ENCODE data around the gene TLR6.
"Not testable (repeated sequence)": the region's sequence is repeated elsewhere in the genome, so short reads cannot be mapped to it uniquely, and the experiment has no call there.

Gene TLR6

DNA sequence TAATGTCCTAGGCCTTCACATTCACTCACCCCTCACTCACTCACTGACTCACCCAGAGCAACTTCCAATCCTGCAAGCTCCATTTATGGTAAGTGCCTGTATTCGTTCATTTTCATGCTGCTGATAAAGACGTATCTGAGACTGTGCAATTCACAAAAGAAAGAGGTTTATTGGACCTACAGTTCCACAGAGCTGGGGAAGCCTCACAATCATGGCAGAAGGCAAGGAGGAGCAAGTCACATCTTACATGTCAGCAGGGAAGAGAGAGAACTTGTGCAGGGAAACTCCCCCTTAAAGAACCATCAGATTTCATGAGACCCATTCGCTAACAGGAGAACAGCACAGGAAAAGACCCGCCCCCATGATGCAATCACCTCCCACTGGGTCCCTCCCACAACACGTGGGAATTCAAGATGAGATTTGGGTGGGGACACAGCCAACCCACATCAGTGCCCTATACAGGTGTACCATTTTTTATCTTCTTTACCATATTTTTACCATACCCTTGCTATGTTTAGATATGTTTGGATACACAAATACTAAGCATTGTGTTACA lies 33.8 kb downstream of the TLR6 start:
- DNase-seq (ENCODE audit: low spot score), result no peak

DNA sequence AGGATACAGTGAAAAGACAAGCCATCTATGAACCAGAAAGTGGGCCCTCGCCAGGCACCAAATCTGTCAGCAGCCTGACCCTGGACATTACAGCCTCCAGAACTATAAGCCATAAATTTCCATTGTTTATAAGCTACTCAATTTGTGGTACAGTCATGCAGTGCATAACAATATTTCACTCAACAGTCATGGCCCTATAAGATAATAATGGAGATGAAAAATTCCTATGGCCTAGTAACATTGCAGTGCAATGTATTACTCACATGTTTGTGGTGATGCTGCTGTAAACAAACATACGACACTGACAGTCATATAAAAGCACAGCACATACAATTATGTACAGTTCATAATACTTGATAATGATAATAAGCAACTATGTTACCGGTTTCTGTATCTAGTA lies 34.9 kb downstream of the TLR6 start:
- DNase-seq (ENCODE audit: low spot score), result no peak

DNA sequence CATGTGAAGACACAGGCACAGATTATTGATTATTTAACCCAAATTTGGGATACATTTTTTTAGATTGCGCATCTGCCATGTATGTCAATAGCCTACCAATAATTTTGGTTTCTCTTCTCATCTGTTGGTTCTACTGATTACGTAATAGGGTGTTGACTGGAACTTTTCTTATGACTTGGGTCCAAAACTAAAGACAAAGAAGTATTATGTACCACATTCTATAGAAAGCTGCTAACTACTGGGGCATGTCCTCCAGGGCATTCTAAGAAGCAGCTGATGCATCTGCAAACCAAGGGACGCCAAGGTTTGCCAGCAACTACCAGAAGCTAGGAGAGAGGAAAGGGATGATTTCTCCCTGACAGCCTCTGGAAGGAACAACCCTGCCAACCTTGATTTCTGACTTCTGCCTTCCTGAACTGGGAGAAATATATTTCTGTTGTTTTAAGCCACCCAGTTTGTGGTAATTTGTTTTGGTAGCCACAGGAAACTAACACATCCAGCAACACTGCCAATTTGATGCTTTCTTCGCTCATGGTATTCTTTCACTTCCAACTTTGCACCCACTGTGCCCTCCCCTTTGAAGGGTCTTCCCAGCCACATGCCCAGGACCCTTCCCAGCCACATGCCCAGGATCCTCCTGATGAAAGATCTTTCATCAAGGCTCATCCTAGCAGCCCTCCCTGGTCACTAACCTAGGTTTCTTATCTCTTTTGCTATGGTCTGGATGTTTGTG lies 36.1 kb downstream of the TLR6 start:
- no peak for DNase-seq (ENCODE audit: low spot score)

DNA sequence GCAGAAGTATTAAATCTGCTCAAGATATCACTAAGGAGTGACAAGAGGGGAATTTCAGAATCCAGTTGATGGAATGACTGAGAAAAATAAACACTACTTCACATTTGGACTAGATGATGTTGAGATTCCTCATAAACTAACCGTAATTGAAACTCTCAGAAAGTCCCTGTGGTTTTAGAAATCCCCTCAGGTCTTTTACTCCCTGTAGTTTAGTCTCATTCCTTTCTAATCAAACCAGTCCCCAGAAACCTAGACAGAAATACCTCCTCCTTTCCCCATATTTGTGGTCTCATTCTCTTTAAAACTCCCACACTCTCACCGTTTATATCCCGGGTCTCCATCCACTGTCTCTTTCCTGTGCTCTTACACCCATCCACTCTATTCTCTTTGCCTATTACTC lies 37.0 kb downstream of the TLR6 start:
- DNase-seq (ENCODE audit: low spot score), result no peak

DNA sequence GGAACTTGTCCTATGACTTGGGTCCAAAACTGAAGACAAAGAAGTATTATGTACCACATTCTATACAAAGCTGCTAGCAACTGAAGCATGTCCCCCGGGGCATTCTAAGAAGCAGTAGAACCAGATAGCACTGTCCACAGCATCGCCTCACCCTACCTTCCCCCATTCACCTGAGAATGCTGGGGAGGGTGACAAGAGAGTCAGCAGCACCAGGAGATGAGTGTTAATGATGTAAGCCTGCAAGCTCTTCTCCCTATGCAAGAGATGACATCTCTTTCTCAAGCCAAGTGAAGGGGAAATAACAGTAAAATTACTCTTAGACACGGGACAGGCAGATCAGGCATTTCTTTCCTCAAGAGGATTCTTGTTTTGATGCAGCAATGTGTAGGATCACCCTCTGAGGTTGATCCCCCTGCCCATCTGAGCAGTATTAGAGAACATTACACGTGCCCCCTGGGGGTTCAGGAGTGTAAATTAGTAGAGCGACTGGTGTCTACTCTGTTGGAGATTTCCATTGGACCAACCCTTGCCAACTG lies 38.1 kb downstream of the TLR6 start:
- no peak for DNase-seq (ENCODE audit: low spot score)

DNA sequence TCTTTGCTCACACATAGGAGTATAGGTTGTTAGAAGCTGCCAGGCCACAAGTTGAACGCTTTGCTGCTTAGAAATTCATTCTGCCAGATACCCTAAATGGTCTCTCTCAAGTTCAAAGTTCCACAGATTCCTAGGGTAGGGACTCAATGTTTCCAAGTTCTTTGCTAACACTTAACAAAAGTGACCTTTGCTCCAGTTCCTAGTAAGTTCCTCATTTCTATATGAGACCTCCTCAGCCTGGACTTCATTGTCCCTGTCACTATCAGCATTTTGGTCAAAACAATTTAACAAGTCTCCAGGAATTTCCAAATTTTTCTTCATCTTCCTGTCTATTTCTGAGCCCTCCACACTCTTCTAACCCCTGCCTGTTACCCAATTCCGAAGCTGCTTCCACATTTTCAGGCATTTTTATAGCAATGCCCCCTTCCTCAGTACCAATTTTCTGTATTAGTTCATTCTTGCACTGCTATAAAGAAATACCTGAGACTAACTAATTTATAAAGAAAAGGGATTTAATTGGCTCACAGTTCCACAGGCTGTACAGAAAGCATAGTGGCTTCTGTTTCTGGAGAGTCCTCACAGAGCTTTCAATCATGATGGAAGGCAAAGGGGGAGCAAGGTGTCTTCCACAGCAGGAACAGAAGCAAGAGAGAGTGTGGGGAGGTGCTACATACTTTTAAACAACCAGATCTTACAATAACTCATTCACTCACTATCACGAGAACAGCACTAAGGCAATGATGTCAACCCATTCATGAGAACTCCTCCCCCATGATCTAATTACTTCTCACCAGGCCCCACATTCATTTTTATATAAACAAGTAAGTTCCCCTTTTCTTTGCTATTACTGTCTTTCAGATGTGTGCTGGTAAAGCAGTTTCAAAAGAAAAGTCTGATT lies 40.5 kb downstream of the TLR6 start:
- no peak for DNase-seq (ENCODE audit: low spot score)

DNA sequence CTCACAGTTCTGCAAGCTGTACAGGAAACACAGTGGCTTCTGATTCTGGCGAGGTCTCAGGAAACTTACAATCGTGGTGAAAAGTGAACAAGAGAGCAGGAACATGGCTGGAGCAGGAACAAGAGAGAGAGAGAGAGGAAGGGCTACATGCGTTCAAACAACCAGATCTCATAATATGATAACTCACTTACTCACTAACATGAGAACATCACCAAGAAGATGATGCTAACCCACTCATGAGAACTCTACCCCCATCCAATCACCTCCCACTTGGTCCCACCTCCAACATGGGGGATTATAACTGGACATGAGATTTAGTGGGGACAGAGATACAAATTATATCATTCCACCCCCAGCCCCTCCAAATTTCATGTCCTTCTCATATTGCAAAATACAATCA lies 42.2 kb downstream of the TLR6 start:
- no peak for DNase-seq (ENCODE audit: low spot score)

DNA sequence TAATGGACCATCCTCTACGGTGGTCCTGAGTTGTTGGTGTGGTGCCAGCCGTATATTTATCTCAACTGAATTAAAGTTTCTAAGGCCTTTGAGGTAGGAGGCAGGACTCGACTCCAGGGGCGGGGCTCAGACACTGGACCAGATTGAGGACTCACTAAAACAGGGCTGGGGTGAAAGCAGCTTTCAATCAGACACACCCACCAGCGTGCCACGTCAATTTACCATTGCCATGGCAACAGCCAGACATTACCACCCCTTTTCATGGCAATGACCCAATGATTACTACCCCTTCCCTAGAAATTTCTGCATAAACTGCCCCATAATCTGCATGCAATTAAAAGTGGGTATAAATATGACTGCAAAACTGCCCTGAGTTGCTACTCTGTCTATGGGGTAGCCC lies 45.3 kb downstream of the TLR6 start:
- no peak for DNase-seq (ENCODE audit: low spot score)

DNA sequence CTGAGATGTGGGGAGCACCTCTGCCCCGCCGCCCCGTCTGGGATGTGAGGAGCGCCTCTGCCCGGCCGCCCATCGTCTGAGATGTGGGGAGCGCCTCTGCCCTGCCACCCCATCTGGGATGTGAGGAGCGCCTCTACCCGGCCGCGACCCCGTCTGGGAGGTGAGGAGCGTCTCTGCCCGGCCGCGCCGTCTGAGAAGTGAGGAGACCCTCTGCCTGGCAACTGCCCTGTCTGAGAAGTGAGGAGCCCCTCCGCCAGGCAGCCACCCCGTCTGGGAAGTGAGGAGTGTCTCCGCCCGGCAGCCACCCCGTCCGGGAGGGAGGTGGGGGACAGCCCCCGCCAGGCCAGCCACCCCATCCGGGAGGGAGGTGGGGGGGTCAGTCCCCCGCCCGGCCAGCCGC lies 49.2 kb downstream of the TLR6 start:
- not testable (repeated sequence) for DNase-seq (ENCODE audit: low spot score)

DNA sequence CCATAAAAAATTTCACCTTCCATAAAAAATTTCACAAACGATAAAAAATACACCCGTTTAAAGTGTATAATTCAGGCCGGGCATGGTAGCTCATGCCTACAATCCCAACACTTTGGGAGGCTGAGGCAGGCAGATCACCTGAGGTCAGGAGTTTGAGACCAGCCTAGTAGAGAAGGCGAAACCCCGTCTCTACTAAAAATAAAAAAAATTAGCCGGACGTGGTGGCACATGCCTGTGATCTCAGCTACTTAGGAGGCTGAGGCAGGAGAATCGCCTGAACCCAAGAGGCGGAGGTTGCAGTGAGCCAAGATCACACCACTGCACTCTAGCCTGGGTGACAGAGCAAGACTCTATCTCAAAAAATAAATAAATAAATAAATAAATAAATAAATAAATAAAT lies 50.4 kb downstream of the TLR6 start:
- DNase-seq (ENCODE audit: low spot score), result not testable (repeated sequence)

DNA sequence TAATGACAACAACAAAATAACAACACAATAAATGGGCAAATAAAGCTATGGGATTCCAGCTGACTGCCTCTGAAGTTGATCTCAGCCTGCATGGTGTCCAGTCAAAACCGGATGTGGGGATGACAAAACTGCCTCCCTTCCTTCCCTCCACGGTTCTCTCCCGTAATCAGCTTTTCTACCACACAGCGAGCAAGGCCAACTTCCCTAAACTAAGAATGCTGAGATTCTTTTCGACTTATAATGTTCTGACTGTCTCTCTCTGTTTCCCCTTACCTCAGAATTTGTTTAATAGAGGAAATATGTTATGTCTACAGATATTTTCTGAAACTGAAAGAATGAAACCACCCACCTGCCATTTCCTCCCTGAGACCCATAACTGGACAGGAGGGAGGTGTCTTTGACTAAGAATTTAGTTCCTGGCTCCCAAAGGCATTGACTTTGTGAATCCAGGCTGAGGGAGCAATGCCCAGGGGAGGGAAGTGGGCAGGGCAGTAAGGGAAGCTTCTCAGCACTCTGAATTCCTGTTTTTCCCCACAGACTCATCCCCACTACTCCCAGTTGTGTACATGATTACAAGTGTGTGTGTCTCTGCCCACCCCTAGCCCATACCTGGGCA lies 51.0 kb downstream of the TLR6 start:
- no peak for DNase-seq (ENCODE audit: low spot score)

DNA sequence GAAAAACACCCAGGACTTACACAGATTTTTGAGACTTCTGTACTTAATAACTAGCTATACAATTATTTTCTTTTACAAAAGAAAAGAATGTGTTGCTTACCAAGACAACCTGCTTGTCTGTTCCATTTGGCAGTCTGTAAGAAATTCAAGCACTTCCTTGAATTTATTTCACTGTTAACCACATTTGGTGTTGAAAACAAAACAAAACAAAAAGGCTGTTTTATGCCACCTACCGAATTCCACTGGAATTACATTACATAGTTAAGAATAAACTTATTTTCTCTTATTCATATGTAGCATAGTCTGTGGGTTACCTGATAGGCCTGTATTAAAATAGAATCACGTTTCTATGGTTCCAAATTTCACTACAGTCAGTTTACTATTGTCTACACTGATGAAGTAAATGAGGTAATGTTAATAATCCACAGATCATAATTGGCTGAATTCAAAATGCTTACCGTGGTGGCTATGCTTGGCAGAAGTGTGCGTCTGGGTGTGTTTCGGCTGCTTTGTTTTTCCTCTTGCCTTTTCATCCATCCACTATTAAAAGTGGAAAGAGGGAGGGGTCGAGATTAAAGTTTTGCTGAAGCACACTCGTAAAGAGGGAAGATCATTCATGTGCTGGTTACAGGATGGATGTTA lies 51.8 kb downstream of the TLR6 start, which contains the start of gene TLR1:
TLR1 (minus strand) TSS at position 138 of the 642 bp plus-strand sequence. CDS start 5,960 bp downstream, outside the sequence.
- DNase-seq (ENCODE audit: low spot score), result no peak

DNA sequence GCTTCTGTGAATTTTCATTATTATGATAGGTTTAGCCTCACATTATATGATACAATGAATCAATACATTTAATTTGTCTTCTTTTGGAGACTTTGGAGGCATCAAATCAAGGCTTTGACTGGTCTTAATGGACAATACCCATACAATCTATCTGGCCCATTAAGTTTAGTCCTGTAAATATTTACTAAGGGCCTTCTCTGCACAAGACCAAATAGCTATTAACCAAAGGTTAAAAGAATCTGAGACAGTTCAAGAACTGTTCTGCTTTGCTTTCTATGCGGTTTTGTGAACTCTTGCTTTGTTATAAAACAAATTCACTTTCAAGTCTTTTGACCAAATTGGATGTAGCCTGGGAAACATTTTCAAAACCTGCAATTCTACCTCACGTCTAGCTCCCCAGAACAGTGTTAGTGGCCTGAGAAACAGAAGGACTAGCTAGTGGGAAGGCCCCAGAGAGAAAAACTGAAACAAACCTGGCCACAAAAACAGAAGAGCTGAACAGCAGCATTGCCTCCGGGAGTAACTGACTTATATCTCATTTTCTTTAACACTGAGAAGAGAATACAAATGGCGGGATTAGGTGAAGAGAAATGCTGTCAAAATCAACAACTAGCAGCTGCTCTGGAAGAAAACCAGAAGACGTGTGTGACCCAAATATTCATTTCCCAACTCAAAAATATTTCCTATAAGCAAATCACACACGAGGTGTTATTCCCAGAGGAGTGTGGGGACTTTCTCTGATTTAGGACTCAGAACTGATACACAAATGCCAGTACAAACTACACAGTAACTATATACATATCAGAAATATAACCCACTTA lies 52.6 kb downstream of the TLR6 start:
- DNase-seq (ENCODE audit: low spot score), result no peak

DNA sequence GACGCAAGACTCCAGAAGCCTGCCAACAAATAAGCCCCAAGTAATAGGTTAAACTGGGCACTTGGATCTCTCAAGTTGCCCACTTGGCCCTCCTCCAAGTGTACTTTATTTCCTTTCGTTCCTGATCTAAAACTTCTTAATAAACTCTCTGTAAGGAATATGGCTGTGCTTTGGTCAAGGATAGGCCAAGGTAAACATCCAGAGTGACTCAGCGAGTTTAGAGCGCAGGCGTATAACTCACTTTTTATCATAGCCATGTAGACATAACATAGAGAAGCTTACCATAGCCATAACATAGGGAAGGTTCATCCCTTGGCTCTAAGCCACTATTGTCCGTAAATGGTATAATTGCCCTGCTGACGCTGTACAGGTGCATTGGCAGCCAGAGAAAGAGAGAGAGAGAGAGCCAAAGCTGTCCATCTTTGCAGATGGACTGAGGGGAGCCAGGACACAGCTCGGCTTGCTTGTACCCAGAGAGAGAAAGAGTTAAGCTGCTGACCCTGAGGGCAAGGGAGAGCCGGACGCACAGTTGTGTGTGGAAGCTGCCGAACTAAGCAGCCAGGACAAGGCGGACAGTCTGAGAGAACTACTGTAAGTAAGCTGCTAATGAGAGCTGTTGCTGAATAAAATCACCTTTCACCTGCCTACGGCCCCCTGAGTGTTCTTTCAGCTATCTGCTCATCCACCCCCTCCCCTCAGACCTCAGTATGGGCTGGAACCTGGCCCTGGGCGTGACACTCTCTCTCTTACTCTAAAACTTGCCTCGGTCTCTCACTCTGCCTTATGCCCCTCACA lies 53.9 kb downstream of the TLR6 start:
- no peak for DNase-seq (ENCODE audit: low spot score)

DNA sequence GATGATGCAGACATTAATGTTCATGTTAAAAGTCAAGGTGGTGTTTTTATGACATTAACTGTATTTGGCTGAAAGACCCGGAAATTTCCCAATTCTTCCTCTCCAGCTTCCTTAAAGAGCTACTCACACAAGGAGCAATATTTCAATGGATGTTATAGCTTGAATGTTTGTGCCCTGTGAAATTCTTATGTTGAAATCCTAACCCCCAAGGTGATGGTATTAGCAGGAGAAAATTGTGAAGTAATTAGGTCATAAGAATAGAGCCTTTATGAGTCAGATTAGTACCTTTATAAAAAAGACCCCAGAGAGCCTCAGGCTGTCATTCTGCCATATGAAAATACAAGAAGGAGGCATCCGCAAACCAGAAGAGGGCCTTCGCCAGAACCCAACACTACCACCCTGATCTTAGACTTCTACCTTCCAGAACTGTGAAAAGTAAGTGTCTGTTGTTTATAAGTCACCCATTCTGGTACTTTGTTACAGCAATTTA lies 55.6 kb downstream of the TLR6 start:
- no peak for DNase-seq (ENCODE audit: low spot score)

DNA sequence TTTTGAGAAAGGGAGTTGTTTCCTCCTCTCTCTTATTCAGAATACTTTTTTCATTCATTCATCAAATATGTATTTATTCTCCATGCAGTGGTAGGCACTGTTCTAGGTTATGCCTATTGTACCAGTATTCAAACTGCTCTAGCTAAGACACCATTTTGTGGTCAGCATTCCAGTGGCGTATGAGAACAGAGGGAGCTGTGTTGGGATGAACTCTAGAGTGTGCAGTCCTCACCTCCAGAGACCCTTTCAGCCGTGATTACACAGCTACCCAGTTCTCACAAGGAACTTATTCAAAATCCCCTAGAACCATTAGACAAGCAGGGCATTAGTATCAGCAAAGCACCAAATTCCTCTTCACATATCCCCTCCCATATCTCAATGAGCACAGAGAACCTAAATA lies 56.3 kb downstream of the TLR6 start:
- no peak for DNase-seq (ENCODE audit: low spot score)

DNA sequence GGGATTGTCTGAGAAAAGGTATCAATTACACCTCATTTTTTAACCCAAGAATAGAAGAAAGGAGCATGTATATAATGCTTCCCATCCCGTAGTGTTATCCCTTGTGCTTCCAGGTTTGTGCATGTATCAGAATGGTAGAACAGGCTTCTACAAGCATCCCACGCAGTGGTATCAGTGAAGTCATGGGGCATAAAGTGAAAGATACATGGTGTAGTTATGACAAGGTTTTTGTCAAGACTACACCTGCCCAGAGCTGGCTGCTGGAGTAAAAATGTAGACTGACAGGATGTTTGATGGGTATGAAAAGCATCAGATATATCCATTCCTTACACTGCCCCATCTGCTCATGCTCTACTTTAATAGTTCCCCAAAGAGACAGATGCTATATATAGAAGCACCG lies 61.5 kb downstream of the TLR6 start:
- no peak for DNase-seq (ENCODE audit: low spot score)

DNA sequence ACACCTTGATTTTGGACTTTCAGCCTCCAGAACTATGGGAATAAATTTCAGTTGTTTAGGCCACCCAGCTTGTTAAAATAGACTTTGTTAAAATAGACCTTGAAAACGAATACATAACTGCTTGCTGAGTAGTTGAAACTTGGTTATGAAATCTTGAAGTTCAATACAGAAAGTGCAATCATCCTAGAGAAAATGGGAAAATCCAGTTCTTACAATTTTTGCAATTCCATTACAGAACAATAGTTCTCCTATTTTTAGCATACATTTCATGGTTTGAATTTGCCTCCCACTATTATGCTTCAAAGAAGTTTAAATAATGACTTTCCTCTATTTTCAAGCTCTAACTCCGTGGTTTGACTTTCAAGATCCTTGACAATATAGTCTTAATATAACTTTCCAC lies 62.6 kb downstream of the TLR6 start:
- no peak for DNase-seq (ENCODE audit: low spot score)

DNA sequence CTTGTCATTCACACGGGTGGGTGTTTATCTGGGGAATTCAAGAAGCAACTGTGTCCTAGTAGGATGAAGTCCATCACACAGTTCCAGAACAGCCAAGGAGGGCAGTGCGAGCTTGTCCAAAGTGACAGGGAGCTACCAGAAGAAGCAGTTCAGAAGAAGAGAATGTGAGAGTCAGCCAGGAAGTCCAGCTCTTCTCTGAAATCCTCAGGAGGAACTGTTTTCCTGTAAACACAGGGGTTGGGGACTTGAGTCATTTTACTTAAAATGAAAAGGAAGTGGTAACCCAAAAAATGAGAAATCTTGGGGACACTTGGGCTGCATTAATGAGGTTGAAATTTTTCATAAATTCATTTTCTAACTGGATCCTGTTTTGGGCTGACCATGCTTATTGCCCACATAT lies 65.6 kb downstream of the TLR6 start:
- no peak for DNase-seq (ENCODE audit: low spot score)

DNA sequence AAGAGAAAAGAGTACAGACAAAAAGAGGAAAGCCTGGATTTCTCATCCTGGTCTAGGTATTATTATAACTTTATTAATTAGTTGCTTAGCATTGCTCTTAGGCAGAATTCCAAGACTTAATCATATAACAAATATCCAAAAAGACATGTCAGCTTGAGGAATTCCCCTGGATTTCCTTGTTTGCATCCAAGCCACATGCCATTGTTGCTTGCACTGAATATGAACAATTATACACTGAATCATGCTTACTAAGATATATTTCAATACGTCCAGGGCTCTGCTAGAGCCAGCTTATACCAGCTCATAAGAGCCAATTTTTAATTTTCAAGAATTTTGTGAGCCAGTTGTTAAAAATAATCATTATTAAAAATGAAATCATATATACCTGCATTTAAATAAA lies 68.3 kb downstream of the TLR6 start:
- DNase-seq (ENCODE audit: low spot score), result no peak
